Astrocyte (in vitro differentiated cells and primary cell): ENCODE measurements around the gene OPN3.

Experiments used
- EZH2 ChIP-seq: IDR thresholded peaks from 2 replicates; pipeline ENCODE4 v1.6.1; 2012; ENCODE audit warnings: mild to moderate bottlenecking, low read length, inconsistent platforms; ENCODE audit not compliant: insufficient read depth
- TF ChIP-seq, protein P1 (sequence below): IDR thresholded peaks from 2 replicates; pipeline ENCODE4 v1.5.1; 2011; ENCODE audit warnings: low read depth, mild to moderate bottlenecking, inconsistent platforms, low read length, moderate library complexity; ENCODE audit not compliant: insufficient read depth

DNA sequence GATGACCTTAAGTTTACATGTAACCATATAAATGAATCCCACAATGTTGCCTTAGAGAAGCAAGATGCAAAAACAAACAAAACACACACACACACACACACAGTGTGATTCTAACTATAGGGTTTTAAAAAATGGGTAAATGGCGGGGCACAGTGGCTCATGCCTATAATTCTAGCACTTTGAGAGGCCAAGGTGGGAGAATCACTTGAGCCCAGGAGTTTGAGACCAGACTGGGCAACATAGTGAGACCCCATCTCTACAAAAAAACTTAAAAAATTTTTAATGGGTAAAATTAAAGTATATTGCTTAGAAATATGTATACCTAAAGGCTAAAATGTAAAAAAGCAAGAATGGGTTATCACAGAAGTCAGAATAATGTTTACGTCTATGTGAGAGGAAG is 92.2 kb downstream of the OPN3 start:
- TF ChIP-seq EZH2, result no peak
- TF ChIP-seq, protein P1, sequence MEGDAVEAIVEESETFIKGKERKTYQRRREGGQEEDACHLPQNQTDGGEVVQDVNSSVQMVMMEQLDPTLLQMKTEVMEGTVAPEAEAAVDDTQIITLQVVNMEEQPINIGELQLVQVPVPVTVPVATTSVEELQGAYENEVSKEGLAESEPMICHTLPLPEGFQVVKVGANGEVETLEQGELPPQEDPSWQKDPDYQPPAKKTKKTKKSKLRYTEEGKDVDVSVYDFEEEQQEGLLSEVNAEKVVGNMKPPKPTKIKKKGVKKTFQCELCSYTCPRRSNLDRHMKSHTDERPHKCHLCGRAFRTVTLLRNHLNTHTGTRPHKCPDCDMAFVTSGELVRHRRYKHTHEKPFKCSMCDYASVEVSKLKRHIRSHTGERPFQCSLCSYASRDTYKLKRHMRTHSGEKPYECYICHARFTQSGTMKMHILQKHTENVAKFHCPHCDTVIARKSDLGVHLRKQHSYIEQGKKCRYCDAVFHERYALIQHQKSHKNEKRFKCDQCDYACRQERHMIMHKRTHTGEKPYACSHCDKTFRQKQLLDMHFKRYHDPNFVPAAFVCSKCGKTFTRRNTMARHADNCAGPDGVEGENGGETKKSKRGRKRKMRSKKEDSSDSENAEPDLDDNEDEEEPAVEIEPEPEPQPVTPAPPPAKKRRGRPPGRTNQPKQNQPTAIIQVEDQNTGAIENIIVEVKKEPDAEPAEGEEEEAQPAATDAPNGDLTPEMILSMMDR, result no peak
